SK-N-SH (cell line): Measurements from ENCODE around the gene SLC25A26. TPM values are rescaled to one million over a fixed set of nuclear protein-coding genes. Genes with fewer than 3 reads are reported as not detected.

ENCODE experiments used
- CTCF ChIA-PET: fragments of 300-600, 350-600 bp; formaldehyde crosslinking; extraction: SDS; loops from one replicate; lab custom pipeline; 2021; lab: Yijun Ruan, JAX
- POLR2A ChIA-PET: fragments of 350-600 bp; sonication (Branson Sonifier 250); formaldehyde crosslinking; extraction: SDS; loops from one replicate; lab custom pipeline; 2020; ENCODE audit warnings: antibody characterized with exemption, inconsistent platforms; lab: Yijun Ruan, JAX
- DNase-seq: peaks from one replicate; pipeline ENCODE4 v3.0.0; 2012
- H2AFZ ChIP-seq: fragments of 200-600 bp; sonication (generic); 2 replicates; pipeline ENCODE4 v1.8.1; 2016; ENCODE audit warnings: antibody characterized with exemption, mild to moderate bottlenecking, low read depth
- H3F3A ChIP-seq: fragments of 200-600 bp; sonication (generic); replicated peaks from 2 replicates; pipeline ENCODE3; 2016; ENCODE audit warnings: antibody characterized with exemption, mild to moderate bottlenecking; ENCODE audit not compliant: insufficient read depth
- H3K27ac ChIP-seq, 2 experiments: fragments of 200-500 bp in 1 of 2; fragments of 200-600 bp in 1 of 2; sonication (Bioruptor generic) in 1 of 2; sonication (generic), shearing (Covaris generic) in 1 of 2; 2 replicates each; pipeline versions ENCODE4 v1.5.1 to v1.6.1; 2014 to 2016; ENCODE audit warnings: low read depth in 2 of 2, inconsistent platforms in 1 of 2, low read length in 1 of 2, mild to moderate bottlenecking in 1 of 2, mixed read lengths in 1 of 2
- H3K27me3 ChIP-seq: fragments of 200-600 bp; sonication (generic), shearing (Covaris generic); 2 replicates; pipeline ENCODE4 v1.6.1; 2016; ENCODE audit warnings: mixed run types; ENCODE audit not compliant: insufficient read depth
- H3K36me3 ChIP-seq, 2 experiments: fragments of 200-500 bp in 1 of 2; fragments of 200-600 bp in 1 of 2; sonication (Bioruptor generic) in 1 of 2; sonication (generic) in 1 of 2; replicated peaks in 1 of 2; 2 replicates each; pipeline versions ENCODE3 to v1.5.1; 2014 to 2016; ENCODE audit warnings: low read length in 1 of 2, mild to moderate bottlenecking in 1 of 2; ENCODE audit not compliant: insufficient read depth in 2 of 2, control insufficient read depth in 1 of 2
- H3K4me1 ChIP-seq, 2 experiments: fragments of 200-500 bp in 1 of 2; fragments of 200-600 bp in 1 of 2; sonication (Bioruptor generic) in 1 of 2; sonication (generic), shearing (Covaris generic) in 1 of 2; 2 replicates each; pipeline versions ENCODE4 v1.5.1 to v1.6.1; 2014 to 2016; ENCODE audit warnings: low read depth in 1 of 2, low read length in 1 of 2, mixed run types in 1 of 2; ENCODE audit not compliant: insufficient read depth in 2 of 2, control insufficient read depth in 1 of 2
- H3K4me2 ChIP-seq: fragments of 200-600 bp; sonication (generic), shearing (Covaris generic); 2 replicates; pipeline ENCODE4 v1.6.1; 2017; ENCODE audit warnings: mixed run types
- H3K4me3 ChIP-seq, 2 experiments: fragments of 200-500 bp in 1 of 2; fragments of 200-600 bp in 1 of 2; sonication (Bioruptor generic) in 1 of 2; sonication (generic), shearing (Covaris generic) in 1 of 2; 2 replicates each; pipeline versions ENCODE4 v1.5.1 to v1.8.1; 2014 to 2016; ENCODE audit warnings: low read depth in 2 of 2, inconsistent platforms in 1 of 2, low read length in 1 of 2, mild to moderate bottlenecking in 1 of 2, mixed read lengths in 1 of 2, moderate library complexity in 1 of 2
- H3K79me2 ChIP-seq: fragments of 200-600 bp; sonication (generic); 2 replicates; pipeline ENCODE4 v1.8.1; 2017; ENCODE audit warnings: mild to moderate bottlenecking; ENCODE audit not compliant: insufficient read depth
- H3K9ac ChIP-seq: fragments of 200-600 bp; sonication (generic); 2 replicates; pipeline ENCODE4 v1.6.1; 2017; ENCODE audit warnings: mixed run types
- H3K9me2 ChIP-seq: fragments of 200-600 bp; sonication (generic); 2 replicates; pipeline ENCODE4 v1.6.1; 2017; ENCODE audit warnings: mixed run types
- H3K9me3 ChIP-seq: fragments of 200-600 bp; sonication (generic); 2 replicates; pipeline ENCODE4 v1.6.1; 2017; ENCODE audit warnings: mixed run types, mild to moderate bottlenecking, moderate library complexity
- H4K20me1 ChIP-seq: fragments of 200-600 bp; sonication (generic); 2 replicates; pipeline ENCODE4 v1.6.1; 2017; ENCODE audit warnings: mild to moderate bottlenecking, mixed run types; ENCODE audit not compliant: insufficient read depth
- EZH2phosphoT487 ChIP-seq: fragments of 200-600 bp; sonication (generic); IDR thresholded peaks from 2 replicates; pipeline ENCODE4 v1.6.1; 2017; ENCODE audit warnings: low read depth, mixed run types, mild to moderate bottlenecking, antibody characterized with exemption, moderate library complexity, borderline replicate concordance
- FOSL2 ChIP-seq: IDR thresholded peaks from 2 replicates; pipeline ENCODE4 v1.4.0; 2012; ENCODE audit warnings: low read depth, mild to moderate bottlenecking, moderate library complexity, borderline replicate concordance
- IRF3 ChIP-seq: fragments of 150-350 bp; IDR thresholded peaks from 2 replicates; pipeline ENCODE4 v1.6.1; 2016; ENCODE audit warnings: mild to moderate bottlenecking, low read depth, low read length
- MXI1 ChIP-seq: IDR thresholded peaks from 2 replicates; pipeline ENCODE4 v1.6.1; 2012; ENCODE audit warnings: mild to moderate bottlenecking, low read depth, low read length, improper control_type of control experiment
- RAD21 ChIP-seq: IDR thresholded peaks from 2 replicates; pipeline ENCODE4 v1.6.1; 2012; ENCODE audit warnings: mild to moderate bottlenecking, low read length
- RCOR1 ChIP-seq: fragments of 150-350 bp; IDR thresholded peaks from 2 replicates; pipeline ENCODE4 v1.6.1; 2017; ENCODE audit warnings: antibody characterized with exemption, low read length
- RFX5 ChIP-seq: IDR thresholded peaks from 2 replicates; pipeline ENCODE4 v1.6.1; 2012; ENCODE audit warnings: mild to moderate bottlenecking, improper control_type of control experiment, low read length
- RXRA ChIP-seq: IDR thresholded peaks from 2 replicates; pipeline ENCODE4 v1.4.0; 2012; ENCODE audit warnings: low read depth, mild to moderate bottlenecking, borderline replicate concordance
- TCF12 ChIP-seq: IDR thresholded peaks from 2 replicates; pipeline ENCODE4 v1.4.0; 2012
- USF1 ChIP-seq: IDR thresholded peaks from 2 replicates; pipeline ENCODE4 v1.4.0; 2012; ENCODE audit warnings: low read depth, borderline replicate concordance
- WGBS: methylation state at CpG from one replicate; pipeline ENCODE4 v1.1.6; 2017; ENCODE audit warnings: low lambda C conversion rate; 5-methylcytosine and 5-hydroxymethylcytosine counted together
- polyA plus RNA-seq, 3 experiments: library from polyadenylated mRNA; depleted of rRNA; stranded (reverse); fragments of >200 nt; gene quantifications; 2 replicates each; pipeline ENCODE4 v1.2.3, GENCODE V29; 2012

Gene SLC25A26
- polyA plus RNA-seq, 1 of the 3 experiments (the other 2 are of a cell fraction) = 31.8 TPM

- TF ChIP-seq EZH2phosphoT487 = no peak
- TF ChIP-seq RFX5 = no peak
- no peak for TF ChIP-seq RXRA
- no peak for TF ChIP-seq USF1
- no peak for TF ChIP-seq FOSL2
- TF ChIP-seq RCOR1 = no peak
- no peak for TF ChIP-seq MXI1
These were observed 97.1 kb downstream of the SLC25A26 start (continued) for GRCh38 chr3:66317750-66318376.

- no peak overlapping the region for H3K27ac ChIP-seq
- H4K20me1 ChIP-seq = no peaks in the 10 kb centered on the region
- DNase-seq = no peak
- H3K9me3 ChIP-seq = no peaks in the 10 kb centered on the region
- WGBS = 96% methylated on average over 1 of the region's 1 CpG
- no peak overlapping the region for H2AFZ ChIP-seq
- no peaks in the 10 kb centered on the region for H3K36me3 ChIP-seq
- ChIA-PET CTCF (interaction anchor here (1.6 kb wide), 1 partner anchor 23 kb away, joined by 3 read pairs; no protein-coding TSS in a partner anchor), POLR2A (no interaction called here)
- H3K27me3 ChIP-seq = no peaks in the 10 kb centered on the region
- no peaks in the 10 kb centered on the region for H3K9me2 ChIP-seq
- H3K4me1 ChIP-seq = peaks cover 0 to 2% of the 10 kb centered on the region in 2 experiments; a peak in 2 of 4 replicates
- no peaks in the 10 kb centered on the region for H3K79me2 ChIP-seq
- TF ChIP-seq MXI1 (no peak), IRF3 (no peak), EZH2phosphoT487 (no peak)
- TF ChIP-seq, all 33 proteins: peak for 0
- H3K9ac ChIP-seq = no peak overlapping the region
- no peak overlapping the region for H3K4me2 ChIP-seq
- no peak overlapping the region for H3K4me3 ChIP-seq
- no peaks in the 10 kb centered on the region for H3F3A ChIP-seq
These were observed 99.6 kb downstream of the SLC25A26 start for GRCh38 chr3:66320390-66320789.

- H3K4me2 ChIP-seq = no peak overlapping the region
- H3K9ac ChIP-seq = no peak overlapping the region
- H3K79me2 ChIP-seq = no peaks in the 10 kb centered on the region
- no peak overlapping the region for H2AFZ ChIP-seq
- no peaks in the 10 kb centered on the region for H3K36me3 ChIP-seq
- peaks cover 0 to 2% of the 10 kb centered on the region in 2 experiments; a peak in 2 of 4 replicates for H3K4me1 ChIP-seq
- peak; percentile 54 for TF ChIP-seq TCF12
- no peak for TF ChIP-seq RAD21
- H4K20me1 ChIP-seq = no peaks in the 10 kb centered on the region
- POLR2A ChIA-PET = no interaction called here
- no peaks in the 10 kb centered on the region for H3F3A ChIP-seq
- CTCF ChIA-PET = no interaction called here
- H3K27me3 ChIP-seq = no peaks in the 10 kb centered on the region
- no peaks in the 10 kb centered on the region for H3K9me2 ChIP-seq
- DNase-seq = no peak
- H3K27ac ChIP-seq = peak overlapping the region in 1 of 2 experiments; percentile 51; a peak in 1 of 4 replicates
- H3K9me3 ChIP-seq = no peaks in the 10 kb centered on the region
- H3K4me3 ChIP-seq = no peak overlapping the region
These were observed 101.6 kb downstream of the SLC25A26 start for GRCh38 chr3:66322436-66322835.
